ENCODE results near the gene RAB37.

Gene RAB37

DNA sequence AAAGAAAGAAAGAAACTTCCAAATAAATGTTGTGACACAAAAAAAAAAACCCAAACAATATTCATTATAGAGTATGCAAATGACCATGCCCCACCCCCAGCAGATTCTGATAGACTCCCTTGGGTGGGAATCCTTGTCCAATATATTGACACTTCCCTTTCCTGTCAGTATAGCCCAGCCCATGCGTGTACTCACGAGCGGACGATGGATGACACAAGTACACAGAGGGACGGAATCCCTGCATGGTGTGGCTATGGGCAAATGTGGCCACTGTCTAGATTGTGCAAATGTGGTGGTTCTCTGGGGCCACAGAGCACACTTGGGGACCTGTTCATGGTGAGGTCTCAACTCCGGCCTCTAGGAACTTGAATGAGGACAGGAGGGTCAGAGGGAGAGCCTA lies 3.1 kb downstream of the RAB37 start:
- Histone ChIP-seq H3K4me1 (peaks cover 7% of the 10 kb centered on the region), H3K4me3 (ENCODE audit: low read depth, low read length) (no peak overlapping the region)

DNA sequence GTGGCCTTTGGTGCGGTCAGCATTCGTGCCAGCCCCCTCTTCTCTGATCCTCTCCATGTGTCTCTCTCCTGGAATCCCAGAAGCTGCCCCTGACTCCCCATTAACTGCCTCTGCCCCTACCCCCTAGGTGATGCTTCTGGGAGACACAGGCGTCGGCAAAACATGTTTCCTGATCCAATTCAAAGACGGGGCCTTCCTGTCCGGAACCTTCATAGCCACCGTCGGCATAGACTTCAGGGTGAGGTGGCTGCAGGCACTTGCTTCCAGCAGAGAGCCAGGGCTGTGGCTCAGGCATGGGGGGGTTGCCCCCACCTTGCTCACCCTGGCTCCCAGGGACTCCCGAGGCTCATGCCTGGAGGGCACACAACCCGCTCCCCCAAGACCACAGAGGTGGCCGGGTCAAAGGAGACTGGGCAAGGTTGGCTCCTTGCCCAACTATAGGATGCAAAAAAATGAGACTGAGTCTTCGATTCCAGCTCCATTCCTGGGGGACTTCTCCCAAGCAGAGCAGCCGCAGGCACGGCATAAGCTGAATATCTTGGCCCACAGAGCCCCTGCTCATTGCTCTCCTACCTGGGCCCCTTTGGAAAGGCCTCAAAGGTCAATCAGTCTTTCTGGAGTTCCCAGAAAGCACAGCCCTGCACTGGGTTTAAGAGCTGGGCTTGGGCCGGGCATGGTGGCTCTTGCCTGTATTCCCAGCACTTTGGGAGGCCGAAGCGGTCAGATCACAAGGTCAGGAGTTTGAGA lies 3.8 kb downstream of the RAB37 start:
- Histone ChIP-seq H3K4me1 (peaks cover 7% of the 10 kb centered on the region), H3K4me3 (ENCODE audit: low read depth, low read length) (no peak overlapping the region)
- TF ChIP-seq, protein P1, sequence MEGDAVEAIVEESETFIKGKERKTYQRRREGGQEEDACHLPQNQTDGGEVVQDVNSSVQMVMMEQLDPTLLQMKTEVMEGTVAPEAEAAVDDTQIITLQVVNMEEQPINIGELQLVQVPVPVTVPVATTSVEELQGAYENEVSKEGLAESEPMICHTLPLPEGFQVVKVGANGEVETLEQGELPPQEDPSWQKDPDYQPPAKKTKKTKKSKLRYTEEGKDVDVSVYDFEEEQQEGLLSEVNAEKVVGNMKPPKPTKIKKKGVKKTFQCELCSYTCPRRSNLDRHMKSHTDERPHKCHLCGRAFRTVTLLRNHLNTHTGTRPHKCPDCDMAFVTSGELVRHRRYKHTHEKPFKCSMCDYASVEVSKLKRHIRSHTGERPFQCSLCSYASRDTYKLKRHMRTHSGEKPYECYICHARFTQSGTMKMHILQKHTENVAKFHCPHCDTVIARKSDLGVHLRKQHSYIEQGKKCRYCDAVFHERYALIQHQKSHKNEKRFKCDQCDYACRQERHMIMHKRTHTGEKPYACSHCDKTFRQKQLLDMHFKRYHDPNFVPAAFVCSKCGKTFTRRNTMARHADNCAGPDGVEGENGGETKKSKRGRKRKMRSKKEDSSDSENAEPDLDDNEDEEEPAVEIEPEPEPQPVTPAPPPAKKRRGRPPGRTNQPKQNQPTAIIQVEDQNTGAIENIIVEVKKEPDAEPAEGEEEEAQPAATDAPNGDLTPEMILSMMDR (IDR thresholded peaks at IDR 0.05) = no peak

More for the DNA sequence above, 3.1 kb downstream of the RAB37 start:
- no peak overlapping the region for H3K27ac ChIP-seq
- H3K9me3 ChIP-seq (ENCODE audit: control insufficient read depth, low read length) = no peaks in the 10 kb centered on the region
- H3K36me3 ChIP-seq (ENCODE audit: control insufficient read depth, insufficient read depth, low read length) = no peaks in the 10 kb centered on the region
- no peaks in the 10 kb centered on the region for H3K79me2 ChIP-seq
- H2AFZ ChIP-seq = no peak overlapping the region
- no peak overlapping the region for H3K4me2 ChIP-seq (ENCODE audit: low read length)
- TF ChIP-seq, protein P1 (IDR thresholded peaks at IDR 0.05) = no peak
- H3K27me3 ChIP-seq (ENCODE audit: control insufficient read depth, insufficient read depth, low read length) = peaks cover 5% of the 10 kb centered on the region
- H3K9ac ChIP-seq = no peak overlapping the region

DNA sequence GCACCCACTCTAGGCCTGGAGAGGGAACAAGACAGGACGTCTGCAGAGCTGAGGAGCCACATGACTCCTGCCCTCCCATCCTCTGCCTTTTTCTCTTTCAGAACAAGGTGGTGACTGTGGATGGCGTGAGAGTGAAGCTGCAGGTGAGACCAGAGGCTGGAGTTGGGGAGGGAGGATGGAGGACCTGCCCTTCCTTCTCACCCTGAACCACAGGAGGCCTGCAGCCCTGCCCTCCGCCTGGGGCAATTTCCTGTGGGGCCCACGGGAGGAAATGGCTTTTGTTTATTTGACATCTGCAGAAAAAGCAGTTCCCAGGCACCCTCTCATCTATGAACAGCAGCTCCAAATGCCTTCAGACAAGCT lies 5.1 kb downstream of the RAB37 start:
- Histone ChIP-seq H3K36me3 (ENCODE audit: control insufficient read depth, insufficient read depth, low read length) (no peaks in the 10 kb centered on the region), H2AFZ (no peak overlapping the region), H3K4me1 (peaks cover 11% of the 10 kb centered on the region), H3K79me2 (no peaks in the 10 kb centered on the region), H3K4me3 (ENCODE audit: low read depth, low read length) (no peak overlapping the region), H3K9me3 (ENCODE audit: control insufficient read depth, low read length) (no peaks in the 10 kb centered on the region), H3K27me3 (ENCODE audit: control insufficient read depth, insufficient read depth, low read length) (peaks cover 4% of the 10 kb centered on the region), H3K4me2 (ENCODE audit: low read length) (no peak overlapping the region), H3K9ac (no peak overlapping the region), H3K27ac (no peak overlapping the region)
- TF ChIP-seq, protein P1 (IDR thresholded peaks at IDR 0.05) = no peak

More for the DNA sequence above, 3.8 kb downstream of the RAB37 start:
- H3K36me3 ChIP-seq (ENCODE audit: control insufficient read depth, insufficient read depth, low read length) = no peaks in the 10 kb centered on the region
- H3K79me2 ChIP-seq = no peaks in the 10 kb centered on the region
- H3K27ac ChIP-seq = no peak overlapping the region
- no peak overlapping the region for H3K4me2 ChIP-seq (ENCODE audit: low read length)
- H3K9ac ChIP-seq = no peak overlapping the region
- H2AFZ ChIP-seq = no peak overlapping the region
- peaks cover 5% of the 10 kb centered on the region for H3K27me3 ChIP-seq (ENCODE audit: control insufficient read depth, insufficient read depth, low read length)
- no peaks in the 10 kb centered on the region for H3K9me3 ChIP-seq (ENCODE audit: control insufficient read depth, low read length)

DNA sequence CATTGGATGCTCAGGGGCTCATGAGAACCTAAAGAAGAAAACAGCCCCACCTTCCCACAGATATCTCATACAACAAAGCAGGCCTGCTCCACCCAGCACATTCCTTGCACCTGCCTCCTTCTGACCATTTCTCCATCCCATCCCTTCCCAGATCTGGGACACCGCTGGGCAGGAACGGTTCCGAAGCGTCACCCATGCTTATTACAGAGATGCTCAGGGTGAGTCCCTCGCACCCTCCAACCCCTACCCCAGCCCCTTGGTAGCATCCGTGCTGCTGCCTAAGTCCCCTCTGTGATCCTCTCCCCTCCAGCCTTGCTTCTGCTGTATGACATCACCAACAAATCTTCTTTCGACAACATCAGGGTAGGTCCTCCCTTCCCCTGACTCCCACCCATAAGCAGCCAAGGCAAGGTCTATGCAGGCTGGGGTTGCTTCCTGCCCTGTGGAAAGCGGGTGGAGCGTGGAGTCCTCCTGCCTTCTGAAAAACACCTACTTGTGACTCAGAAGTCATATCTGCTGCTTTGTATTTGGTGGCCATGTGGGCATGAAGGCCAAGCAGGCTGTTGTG lies 6.0 kb downstream of the RAB37 start:
- Histone ChIP-seq H3K79me2 (no peaks in the 10 kb centered on the region), H3K4me1 (peaks cover 14% of the 10 kb centered on the region), H3K27ac (no peak overlapping the region), H3K4me3 (ENCODE audit: low read depth, low read length) (no peak overlapping the region), H3K36me3 (ENCODE audit: control insufficient read depth, insufficient read depth, low read length) (no peaks in the 10 kb centered on the region), H3K9me3 (ENCODE audit: control insufficient read depth, low read length) (no peaks in the 10 kb centered on the region), H3K27me3 (ENCODE audit: control insufficient read depth, insufficient read depth, low read length) (no peaks in the 10 kb centered on the region), H3K4me2 (ENCODE audit: low read length) (no peak overlapping the region), H2AFZ (no peak overlapping the region), H3K9ac (no peak overlapping the region)
- TF ChIP-seq, protein P1 (IDR thresholded peaks at IDR 0.05) = no peak

DNA sequence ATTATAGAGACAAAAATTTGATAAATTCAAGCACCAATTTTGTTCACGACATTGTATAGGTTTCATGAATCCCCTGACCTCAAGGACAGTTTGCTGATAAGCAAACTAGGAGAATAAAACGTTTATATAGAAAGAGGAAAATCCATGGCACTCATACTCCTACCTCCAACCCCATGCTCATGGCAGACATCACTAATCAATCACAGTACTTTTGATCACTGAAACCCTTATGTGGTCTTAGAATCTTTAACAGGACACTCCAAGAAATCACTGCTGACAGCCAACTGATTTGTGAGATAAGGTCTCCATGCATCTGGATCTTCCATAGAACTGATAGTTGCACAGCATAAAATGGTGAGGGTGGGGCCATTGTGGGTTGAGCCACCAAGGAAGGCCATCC lies 6.7 kb downstream of the RAB37 start:
- H3K79me2 ChIP-seq = peaks cover 2% of the 10 kb centered on the region
- peaks cover 14% of the 10 kb centered on the region for H3K4me1 ChIP-seq
- no peak overlapping the region for H3K4me2 ChIP-seq (ENCODE audit: low read length)
- no peaks in the 10 kb centered on the region for H3K9me3 ChIP-seq (ENCODE audit: control insufficient read depth, low read length)
- H3K27me3 ChIP-seq (ENCODE audit: control insufficient read depth, insufficient read depth, low read length) = no peaks in the 10 kb centered on the region
- no peak overlapping the region for H3K4me3 ChIP-seq (ENCODE audit: low read depth, low read length)
- no peak overlapping the region for H3K27ac ChIP-seq
- TF ChIP-seq, protein P1 (IDR thresholded peaks at IDR 0.05) = no peak
- no peak overlapping the region for H2AFZ ChIP-seq
- H3K36me3 ChIP-seq (ENCODE audit: control insufficient read depth, insufficient read depth, low read length) = no peaks in the 10 kb centered on the region
- no peak overlapping the region for H3K9ac ChIP-seq

Measured in parathyroid adenoma (tissue), 2 donors.